Left hindlimb (tissue), 1 donor: ENCODE data around the gene LY6G6F.
A peak's percentile ranks its signal among the peaks of the same experiment; 100 is the strongest.
"Not testable (repeated sequence)": the region's sequence is repeated elsewhere in the genome, so short reads cannot be mapped to it uniquely, and the experiment has no call there.

ENCODE experiments used
- DNase-seq: peaks from one replicate; pipeline ENCODE4 v3.0.0-alpha.2; 2018

Gene LY6G6F

DNA sequence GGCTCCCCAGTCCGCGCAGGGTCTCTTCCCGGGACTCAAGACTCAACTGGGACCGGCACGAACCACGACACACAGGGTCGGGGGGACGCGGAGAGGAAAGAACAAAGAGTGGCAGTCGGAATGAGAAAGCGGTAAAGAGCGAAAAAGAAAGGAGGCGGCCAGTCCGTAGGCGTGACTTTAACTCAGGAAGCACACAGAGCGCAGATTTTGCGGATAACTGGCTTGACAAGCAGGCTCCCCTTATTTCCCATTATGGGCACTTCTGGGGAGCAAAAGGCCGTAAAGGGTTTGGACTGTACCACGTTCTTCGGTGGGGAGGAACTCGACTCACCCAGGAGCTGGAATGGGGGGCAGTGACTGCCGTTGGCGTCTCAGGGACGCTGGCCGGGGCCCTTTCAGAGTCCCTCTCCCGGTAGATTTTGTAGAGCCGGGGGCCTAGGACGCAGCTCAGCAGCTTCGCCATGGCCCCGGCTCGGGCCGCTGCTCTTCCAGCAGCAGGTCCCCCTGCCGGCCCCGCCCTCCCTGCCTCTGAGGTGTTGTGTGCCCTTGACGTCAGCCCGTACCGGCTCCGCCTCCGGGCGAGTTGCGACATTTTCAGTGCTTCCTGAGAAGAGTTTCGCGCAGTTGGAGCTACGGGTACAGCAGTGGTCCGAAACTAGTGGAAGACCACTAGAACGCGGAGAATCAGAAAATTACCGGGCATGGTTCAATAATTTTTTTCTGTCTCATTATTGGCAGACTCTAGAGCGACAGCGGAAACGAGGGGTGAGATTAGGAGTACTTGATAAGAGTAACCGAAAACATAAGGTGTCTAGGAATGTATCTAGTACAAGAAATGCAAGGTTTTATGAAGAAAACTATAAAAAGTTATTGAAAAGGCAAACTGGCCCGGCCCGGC lies 3.6 kb upstream of the LY6G6F start, which contains the start of gene ABHD16A:
Gene ABHD16A (minus strand): TSS at position 506 of the 898 bp plus-strand sequence. CDS start 43 bp downstream, at position 463.
- DNase-seq = peak; percentile 99

DNA sequence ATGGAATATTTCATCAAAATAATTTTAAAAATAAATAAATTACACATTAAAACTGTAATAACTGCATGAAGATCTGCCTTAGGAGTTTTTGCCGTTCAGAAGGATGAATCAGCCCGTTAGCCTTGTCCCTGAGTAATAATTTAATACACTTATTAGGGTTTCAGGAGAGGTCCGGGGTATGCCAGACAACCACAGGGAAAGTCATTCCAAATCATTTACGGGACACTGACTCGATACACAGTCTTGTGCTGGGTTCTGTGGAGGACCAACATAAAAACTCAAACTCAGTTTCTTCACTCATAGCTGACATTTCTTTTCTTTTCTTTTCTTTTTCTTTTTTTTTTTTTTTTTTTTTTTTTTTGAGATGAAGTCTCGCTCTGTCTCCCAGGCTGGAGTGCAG lies 735 bp upstream of the LY6G6F start:
- no peak for DNase-seq

- DNase-seq = no peak
These were observed 1.0 kb downstream of the LY6G6F start for GRCh38 chr6:31707701-31708100.

- no peak for DNase-seq
These were observed 1.6 kb downstream of the LY6G6F start for GRCh38 chr6:31708224-31708623.

GRCh38 chr6:31709157-31709556 lies 2.5 kb downstream of the LY6G6F start:
- DNase-seq = not testable (repeated sequence)

GRCh38 chr6:31710523-31711219 lies 4.0 kb downstream of the LY6G6F start:
- DNase-seq = no peak

DNA sequence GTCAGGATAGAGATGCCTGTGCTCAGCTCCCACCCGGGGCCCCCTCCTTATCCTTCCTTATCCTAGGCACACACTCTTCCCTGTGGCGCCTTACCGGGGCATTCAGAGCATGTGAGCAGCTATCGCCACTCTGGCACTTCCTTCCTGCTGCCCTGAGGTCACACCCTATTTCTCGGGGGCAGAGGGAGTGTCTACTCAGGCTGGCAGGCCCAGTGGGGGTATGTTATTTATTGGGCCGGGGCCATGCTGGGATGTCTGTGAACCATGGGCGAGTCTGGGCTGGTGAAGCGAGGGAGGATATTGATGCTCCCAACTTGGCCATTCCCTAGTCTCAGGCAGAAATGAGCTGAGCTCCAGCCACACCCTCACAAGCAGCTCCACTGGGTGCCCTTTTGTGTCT lies 4.6 kb downstream of the LY6G6F start:
- DNase-seq = no peak

GRCh38 chr6:31712296-31712695 lies 5.6 kb downstream of the LY6G6F start:
- DNase-seq = no peak

DNA sequence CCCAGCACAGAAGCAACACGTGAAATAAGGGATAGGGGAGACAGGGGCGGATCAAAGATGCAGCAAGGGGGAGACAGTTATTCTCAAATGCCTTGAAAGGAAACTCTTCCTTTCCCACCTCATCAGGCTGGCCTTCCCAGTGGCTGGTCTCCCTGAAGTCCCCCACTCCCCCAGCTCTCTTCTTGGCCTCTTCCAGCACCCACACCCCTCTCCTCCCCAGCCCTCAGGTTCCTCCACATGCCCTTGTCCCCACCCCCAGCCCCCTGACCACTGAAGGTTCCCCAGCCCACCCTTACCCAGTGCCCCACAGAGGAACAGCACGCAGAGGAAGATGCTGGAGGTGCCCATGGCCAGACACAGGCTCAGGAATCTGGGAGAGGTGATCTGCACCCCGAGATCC lies 6.8 kb downstream of the LY6G6F start:
- no peak for DNase-seq

GRCh38 chr6:31713991-31714684 lies 7.5 kb downstream of the LY6G6F start:
- DNase-seq = no peak

GRCh38 chr6:31715022-31715958 lies 8.6 kb downstream of the LY6G6F start, which contains the start of gene LY6G6D:
Gene LY6G6D, plus strand, starts transcription at chr6:31715348. Its CDS starts 8 bp downstream, at chr6:31715356.
- DNase-seq = no peak

GRCh38 chr6:31717499-31718222 lies 11.0 kb downstream of the LY6G6F start:
- no peak for DNase-seq

- DNase-seq = no peak
These were observed 11.6 kb downstream of the LY6G6F start for GRCh38 chr6:31718265-31718664.

DNA sequence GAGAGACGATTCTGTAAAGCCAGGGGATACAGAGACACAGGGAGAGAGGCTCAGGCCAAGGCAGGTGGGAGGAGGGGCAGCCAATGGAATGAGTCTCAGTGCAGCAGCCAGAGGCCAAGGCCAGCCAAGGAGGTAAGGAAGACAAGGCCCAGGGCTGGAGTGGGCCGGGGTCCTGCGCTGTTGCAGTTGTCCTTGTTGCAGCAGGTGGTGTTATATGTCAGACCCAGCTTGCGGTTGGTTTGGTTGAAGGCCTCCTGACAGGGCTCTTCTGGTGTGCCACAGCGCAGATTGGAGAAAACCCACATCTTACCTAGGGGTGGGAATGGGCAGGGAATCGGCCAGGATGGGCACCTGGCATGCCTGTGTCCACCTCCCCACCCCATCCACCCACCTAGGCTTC lies 12.3 kb downstream of the LY6G6F start:
- no peak for DNase-seq

DNA sequence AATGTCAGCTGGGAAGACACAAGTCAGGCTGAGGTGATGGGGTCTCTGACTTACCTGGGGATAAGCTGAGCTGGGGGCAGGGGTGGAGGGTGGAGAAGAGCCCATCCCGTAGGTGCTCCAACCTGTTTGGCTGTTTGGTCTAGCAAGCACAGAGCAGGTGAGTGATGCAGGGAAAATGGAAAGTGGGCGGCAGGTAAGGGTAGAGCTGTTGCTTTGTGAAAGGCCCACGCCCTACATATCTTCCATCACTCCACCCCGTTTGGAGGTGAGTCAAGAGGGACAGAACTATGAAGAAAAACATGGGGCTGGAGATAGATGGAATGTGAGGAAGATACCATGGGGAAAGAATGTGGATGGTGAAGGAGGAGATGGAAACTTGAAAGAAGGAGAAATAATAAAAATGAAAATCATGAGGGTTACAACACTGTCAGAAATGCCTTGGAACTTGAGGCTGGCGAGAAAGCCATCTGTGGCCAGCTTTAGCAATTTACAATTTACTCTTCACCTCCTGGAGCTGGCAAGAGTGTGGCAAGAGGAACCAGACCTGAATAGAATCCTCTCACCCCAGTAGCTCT lies 13.6 kb downstream of the LY6G6F start:
- DNase-seq = no peak

GRCh38 chr6:31721351-31722020 lies 14.8 kb downstream of the LY6G6F start, which contains the start of gene LY6G6C:
Gene LY6G6C, minus strand, starts transcription at chr6:31721746. Its CDS starts 67 bp downstream, at chr6:31721679.
- no peak for DNase-seq

- DNase-seq = no peak
These were observed 15.5 kb downstream of the LY6G6F start for GRCh38 chr6:31722173-31722572.

DNA sequence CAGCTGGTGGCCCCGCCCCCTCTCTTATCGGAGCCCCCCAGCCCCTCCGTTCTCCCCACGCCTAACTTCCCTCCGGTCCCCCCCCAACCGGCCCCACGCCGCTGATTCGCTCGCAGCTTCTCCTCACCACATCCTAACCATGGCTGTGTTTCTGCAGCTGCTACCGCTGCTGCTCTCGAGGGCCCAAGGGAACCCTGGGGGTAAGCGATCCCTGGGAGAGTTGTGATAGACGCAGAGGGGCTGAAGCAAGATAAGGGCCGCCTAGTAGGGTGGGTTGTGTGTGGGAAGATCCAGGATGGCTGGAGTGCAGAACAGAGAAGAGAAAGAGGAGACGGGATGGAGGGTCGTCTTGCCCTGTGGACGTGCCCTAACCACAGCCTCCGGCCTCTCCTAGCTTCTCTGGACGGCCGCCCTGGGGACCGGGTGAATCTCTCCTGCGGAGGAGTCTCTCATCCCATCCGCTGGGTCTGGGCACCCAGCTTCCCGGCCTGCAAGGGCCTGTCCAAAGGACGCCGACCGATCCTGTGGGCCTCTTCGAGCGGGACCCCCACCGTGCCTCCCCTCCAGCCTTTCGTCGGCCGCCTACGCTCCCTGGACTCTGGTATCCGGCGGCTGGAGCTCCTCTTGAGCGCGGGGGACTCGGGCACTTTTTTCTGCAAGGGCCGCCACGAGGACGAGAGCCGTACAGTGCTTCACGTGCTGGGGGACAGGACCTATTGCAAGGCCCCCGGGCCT lies 16.7 kb downstream of the LY6G6F start, which contains the start of gene MPIG6B:
Gene MPIG6B (plus strand): TSS at position 129 of the 735 bp plus-strand sequence. CDS start 11 bp downstream, at position 140.
- DNase-seq = no peak

- DNase-seq = no peak
These were observed 17.5 kb downstream of the LY6G6F start for GRCh38 chr6:31723980-31724691.
